Fibroblast of mammary gland (primary cell): ENCODE data around the gene PMFBP1.
"Not testable (repeated sequence)": the region's sequence is repeated elsewhere in the genome, so short reads cannot be mapped to it uniquely, and the experiment has no call there.

Source experiments
- DNase-seq: peaks from one replicate; pipeline ENCODE4 v3.0.0-alpha.2; 2010; ENCODE audit warnings: low read depth
- H3K4me3 ChIP-seq: 2 replicates; pipeline ENCODE4 v1.5.1; 2011; ENCODE audit warnings: low read depth, mild to moderate bottlenecking, low read length, moderate library complexity; ENCODE audit not compliant: control insufficient read depth
- CTCF ChIP-seq: conservative IDR thresholded peaks from 2 replicates; pipeline ENCODE4 v1.5.1; 2011; ENCODE audit warnings: low read depth, low read length, inconsistent platforms; ENCODE audit not compliant: control insufficient read depth, insufficient read depth

Gene PMFBP1

DNA sequence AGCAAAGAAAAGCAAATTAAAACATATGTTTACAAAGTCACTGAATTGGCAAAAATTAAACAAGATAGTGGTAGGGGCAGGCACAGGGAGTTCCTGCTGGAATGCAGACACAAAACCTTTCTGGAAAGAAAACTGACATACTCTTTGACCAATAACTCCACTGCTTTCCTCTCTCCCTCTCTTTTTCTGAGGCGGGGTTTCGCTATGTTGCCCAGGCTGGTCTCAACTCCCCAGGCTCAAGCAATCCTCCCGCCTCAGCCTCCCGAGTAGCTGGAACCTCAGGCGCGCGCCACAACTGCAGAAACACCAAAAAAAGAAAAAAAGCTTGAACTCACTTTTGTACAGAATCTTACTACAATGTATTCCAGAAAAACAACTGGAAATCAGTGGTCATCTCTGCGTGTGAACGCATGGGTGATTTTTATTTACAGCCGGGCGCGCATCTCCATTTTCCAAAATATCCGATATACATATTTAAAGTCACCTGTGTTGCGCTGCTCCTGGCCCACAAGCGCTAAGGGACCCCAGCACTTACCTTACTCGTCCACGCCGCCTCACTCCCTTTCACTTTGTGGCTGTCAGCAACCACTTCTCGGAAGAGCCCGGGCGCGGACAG lies 79.0 kb downstream of the PMFBP1 start:
- DNase-seq = peak; percentile 78
- TF ChIP-seq CTCF = no peak

GRCh38 chr16:72091217-72091616 lies 80.7 kb downstream of the PMFBP1 start:
- no peak for DNase-seq
- no peak for TF ChIP-seq CTCF
- H3K4me3 ChIP-seq = no peak overlapping the region

More for the DNA sequence above, 79.0 kb downstream of the PMFBP1 start:
- H3K4me3 ChIP-seq = peak overlapping the region; percentile 98

GRCh38 chr16:72085002-72085401 lies 87.0 kb downstream of the PMFBP1 start:
- no peak overlapping the region for H3K4me3 ChIP-seq
- TF ChIP-seq CTCF = no peak
- DNase-seq = no peak

DNA sequence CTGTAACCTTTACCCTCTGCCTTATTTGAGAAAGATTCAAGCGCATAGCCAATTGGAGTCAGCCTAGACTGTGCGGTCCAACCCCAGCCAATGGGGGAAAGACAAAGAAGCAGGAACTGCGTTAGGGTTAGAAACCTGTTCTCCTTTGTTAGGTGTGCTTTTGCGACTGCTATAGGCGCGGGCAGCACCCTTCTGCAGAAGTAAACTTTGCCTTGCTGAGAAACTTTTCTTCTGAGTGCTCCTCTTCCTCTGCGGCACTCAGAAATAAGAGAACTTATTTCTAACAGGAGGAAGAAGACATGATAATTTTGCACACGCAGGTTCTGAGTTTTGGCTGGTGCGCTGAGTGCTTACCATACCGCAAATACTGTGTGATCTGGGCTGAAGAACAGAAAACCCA lies 87.5 kb downstream of the PMFBP1 start:
- no peak for DNase-seq
- H3K4me3 ChIP-seq = no peak overlapping the region
- no peak for TF ChIP-seq CTCF

DNA sequence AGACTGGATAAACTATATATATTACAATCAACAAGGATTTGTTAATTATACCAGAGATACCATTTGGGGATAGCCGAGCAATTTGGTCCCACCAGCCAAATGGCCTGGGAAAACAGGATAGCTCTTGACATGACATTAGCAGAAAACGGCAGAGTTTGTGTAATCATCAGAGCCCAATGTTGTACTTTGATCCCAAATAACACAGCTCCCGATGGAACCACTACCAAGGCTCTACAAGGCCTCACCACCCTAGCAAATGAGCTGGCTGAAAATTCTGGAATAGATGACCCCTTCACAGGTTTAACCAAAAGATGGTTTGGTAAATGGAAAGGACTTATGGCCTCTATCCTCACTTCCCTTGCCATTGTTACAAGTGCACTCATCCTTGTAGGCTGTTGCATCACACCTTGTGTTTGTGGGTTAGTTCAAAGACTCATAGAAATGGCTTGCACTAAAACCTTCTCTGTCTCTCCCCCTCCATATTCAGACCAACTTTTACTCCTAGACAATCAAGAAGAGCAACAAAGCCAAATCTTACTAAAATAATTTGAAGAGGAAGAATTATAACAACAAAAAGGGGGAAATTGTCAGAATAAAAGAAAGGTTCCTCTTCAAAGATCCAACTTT lies 88.1 kb downstream of the PMFBP1 start:
- TF ChIP-seq CTCF = no peak
- no peak overlapping the region for H3K4me3 ChIP-seq
- no peak for DNase-seq

DNA sequence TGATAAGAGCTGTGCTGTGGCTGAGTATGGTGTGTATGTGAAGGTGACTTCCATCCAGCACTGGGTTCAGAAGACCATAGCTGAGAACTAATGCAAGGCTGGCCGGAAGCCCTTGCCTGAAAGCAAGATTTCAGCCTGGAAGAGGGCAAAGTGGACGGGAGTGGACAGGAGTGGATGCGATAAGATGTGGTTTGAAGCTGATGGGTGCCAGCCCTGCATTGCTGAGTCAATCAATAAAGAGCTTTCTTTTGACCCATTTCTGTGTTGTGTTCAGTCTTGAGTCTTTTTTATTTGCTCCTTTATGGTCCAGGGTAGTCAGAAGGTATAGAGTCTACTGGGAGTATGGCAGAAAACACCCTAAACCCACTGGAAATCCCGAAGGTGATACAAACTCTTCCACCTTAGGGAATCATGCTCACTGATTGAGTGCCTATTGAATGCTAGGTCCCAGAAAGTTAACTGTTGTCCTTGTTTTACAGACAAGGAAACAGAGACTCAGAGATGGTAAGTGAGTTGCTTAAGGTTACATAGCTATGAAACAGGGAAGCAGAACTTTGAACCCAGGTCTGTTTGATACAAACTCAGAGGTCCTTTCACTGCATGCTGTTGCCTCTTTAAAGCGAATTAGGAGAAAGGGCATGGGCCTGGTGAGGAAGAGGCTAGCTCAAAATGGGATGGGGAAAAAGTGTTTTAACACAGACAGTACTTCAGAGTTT lies 94.8 kb downstream of the PMFBP1 start:
- not testable (repeated sequence) for DNase-seq, H3K4me3 ChIP-seq

DNA sequence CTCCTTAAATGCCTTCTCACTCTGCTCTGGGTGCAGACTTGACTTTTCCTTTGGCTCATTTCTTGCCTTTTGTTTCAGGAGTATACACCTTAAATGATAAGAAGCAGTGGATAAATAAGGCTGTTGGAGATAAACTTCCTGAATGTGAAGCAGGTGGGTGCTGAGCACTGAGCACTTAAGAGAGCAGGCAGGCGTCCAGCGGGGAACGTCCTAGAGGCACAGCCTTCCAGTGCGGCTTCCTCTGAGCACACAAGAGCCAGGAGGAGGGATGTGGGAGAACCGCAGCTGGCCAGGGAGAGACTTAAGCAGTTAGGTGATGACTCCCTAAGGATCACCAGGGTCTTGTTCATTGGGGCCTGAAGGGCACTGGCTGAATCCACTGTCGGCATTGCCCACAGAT lies 96.9 kb downstream of the PMFBP1 start:
- not testable (repeated sequence) for DNase-seq, H3K4me3 ChIP-seq
